ENCODE data around the gene CBLL1.

Gene CBLL1

DNA sequence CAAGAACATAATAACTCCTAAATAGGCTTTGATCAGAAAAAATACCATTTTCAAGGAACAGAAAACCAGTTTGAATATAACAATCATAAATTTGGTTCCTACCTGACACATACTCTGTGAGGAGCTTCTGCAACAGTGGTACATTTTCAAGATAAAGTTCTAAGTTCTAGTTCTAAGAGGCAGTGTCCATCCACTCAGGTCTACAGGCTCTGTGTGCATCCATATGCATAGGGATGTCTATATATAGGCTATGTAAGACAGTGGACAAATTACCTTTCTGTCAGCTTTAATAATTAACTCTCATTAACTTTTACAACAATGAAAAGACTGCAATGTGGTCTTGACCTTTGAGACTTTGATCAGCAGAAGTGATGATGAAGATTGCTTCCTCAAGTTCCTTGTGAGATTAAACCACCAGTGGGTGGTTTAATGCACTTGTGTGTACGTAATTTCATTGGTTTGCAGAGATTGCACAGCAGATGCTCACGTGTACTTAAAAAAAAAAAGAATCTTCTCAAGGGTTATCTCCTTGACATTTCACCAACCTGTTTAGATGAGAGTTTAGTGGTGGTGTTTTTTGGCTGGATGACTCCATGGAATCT is 59.2 kb downstream of the CBLL1 start, which contains the start of gene SLC26A3:
Gene SLC26A3, minus strand, starts transcription at position 215 of the 602 bp plus-strand sequence. CDS start 8,714 bp downstream, outside the sequence.
- DNase-seq (ENCODE audit: low read depth, low spot score) = no peak
- TF ChIP-seq YY1 (IDR thresholded peaks at IDR 0.05; ENCODE audit: insufficient read depth, insufficient read length) = no peak
- TF ChIP-seq ZNF274 (IDR thresholded peaks at IDR 0.05; ENCODE audit: low read depth, low read length) = no peak
- no peak for TF ChIP-seq SUZ12 (IDR thresholded peaks at IDR 0.05; ENCODE audit: extremely low read depth, insufficient read depth, insufficient read length)

DNA sequence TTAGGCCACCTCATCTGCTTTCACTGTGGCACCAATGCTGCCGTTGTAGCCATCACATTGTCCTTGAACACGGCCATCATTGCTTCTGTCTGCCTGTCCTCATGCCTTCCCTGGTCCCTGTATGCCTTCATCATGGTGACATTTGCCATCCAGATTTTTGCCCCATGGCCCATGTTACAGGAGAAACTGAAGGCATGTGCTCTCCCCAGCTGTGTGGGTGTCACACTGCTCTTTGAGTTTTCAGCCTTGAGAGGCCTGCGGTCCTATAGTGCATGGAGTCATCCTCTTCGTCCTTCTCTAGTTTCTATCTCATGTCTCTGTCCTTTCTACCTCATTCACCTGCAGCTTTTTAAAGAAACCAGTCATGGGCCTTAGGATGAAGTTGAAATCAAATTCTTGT is 65.2 kb downstream of the CBLL1 start:
- H3K9ac ChIP-seq (ENCODE audit: insufficient read length, low read depth) = no peak overlapping the region
- DNase-seq (ENCODE audit: low read depth, low spot score) = no peak
- H3K36me3 ChIP-seq (ENCODE audit: insufficient read depth, insufficient read length, low read length) = no peaks in the 10 kb centered on the region
- H3K27me3 ChIP-seq (ENCODE audit: insufficient read depth, insufficient read length) = no peaks in the 10 kb centered on the region
- H3K4me3 ChIP-seq (ENCODE audit: insufficient read length, low read depth) = no peak overlapping the region
- H3K9me3 ChIP-seq (ENCODE audit: insufficient read depth, low read length) = no peaks in the 10 kb centered on the region
- no peak for TF ChIP-seq YY1 (IDR thresholded peaks at IDR 0.05; ENCODE audit: insufficient read depth, insufficient read length)
- no peak for TF ChIP-seq SUZ12 (IDR thresholded peaks at IDR 0.05; ENCODE audit: extremely low read depth, insufficient read depth, insufficient read length)
- TF ChIP-seq ZNF274 (IDR thresholded peaks at IDR 0.05; ENCODE audit: low read depth, low read length) = no peak
- no peaks in the 10 kb centered on the region for H3K4me1 ChIP-seq (ENCODE audit: insufficient read depth, insufficient read length)

More for the DNA sequence above, 59.2 kb downstream of the CBLL1 start, which contains the start of gene SLC26A3:
- Histone ChIP-seq H3K4me1 (ENCODE audit: insufficient read depth, insufficient read length) (no peaks in the 10 kb centered on the region), H3K9me3 (ENCODE audit: insufficient read depth, low read length) (no peaks in the 10 kb centered on the region), H3K27me3 (ENCODE audit: insufficient read depth, insufficient read length) (no peaks in the 10 kb centered on the region), H3K4me3 (ENCODE audit: insufficient read length, low read depth) (no peak within 1 kb of the TSS), H3K36me3 (ENCODE audit: insufficient read depth, insufficient read length, low read length) (no peaks in the 10 kb centered on the region), H3K9ac (ENCODE audit: insufficient read length, low read depth) (no peak within 1 kb of the TSS)

- no peak for TF ChIP-seq SUZ12 (IDR thresholded peaks at IDR 0.05; ENCODE audit: extremely low read depth, insufficient read depth, insufficient read length)
- no peak for TF ChIP-seq ZNF274 (IDR thresholded peaks at IDR 0.05; ENCODE audit: low read depth, low read length)
- no peak for TF ChIP-seq YY1 (IDR thresholded peaks at IDR 0.05; ENCODE audit: insufficient read depth, insufficient read length)
- no peak for DNase-seq (ENCODE audit: low read depth, low spot score)
- H3K27me3 ChIP-seq (ENCODE audit: insufficient read depth, insufficient read length) = no peaks in the 10 kb centered on the region
- no peaks in the 10 kb centered on the region for H3K4me1 ChIP-seq (ENCODE audit: insufficient read depth, insufficient read length)
- H3K9ac ChIP-seq (ENCODE audit: insufficient read length, low read depth) = no peak overlapping the region
- no peaks in the 10 kb centered on the region for H3K36me3 ChIP-seq (ENCODE audit: insufficient read depth, insufficient read length, low read length)
- no peak overlapping the region for H3K4me3 ChIP-seq (ENCODE audit: insufficient read length, low read depth)
- no peaks in the 10 kb centered on the region for H3K9me3 ChIP-seq (ENCODE audit: insufficient read depth, low read length)
Observed at GRCh38 chr7:107810626-107811025, 66.7 kb downstream of the CBLL1 start.

Measured in NT2/D1 (cell line).